GM06990 (cell line): ENCODE measurements around the gene NUP188.

Source experiments
- DNase-seq: peaks from one replicate; pipeline ENCODE4 v3.0.0-alpha.2; 2011; ENCODE audit not compliant: insufficient read length; ENCODE audit errors: extremely low read depth
- H3K27me3 ChIP-seq: replicated peaks from 2 replicates; pipeline ENCODE4 v1.6.0; 2011; ENCODE audit warnings: low read length; ENCODE audit not compliant: control insufficient read depth, insufficient read depth
- H3K36me3 ChIP-seq: 2 replicates; pipeline ENCODE4 v1.5.1; 2011; ENCODE audit warnings: low read length; ENCODE audit not compliant: control insufficient read depth, insufficient read depth
- H3K4me3 ChIP-seq: replicated peaks from 2 replicates; pipeline ENCODE4 v1.5.1; 2011; ENCODE audit warnings: low read depth, mild to moderate bottlenecking, control low read depth, low read length
- CTCF ChIP-seq: IDR thresholded peaks from 2 replicates; pipeline ENCODE4 v1.5.1; 2011; ENCODE audit warnings: low read length, control low read depth, mild to moderate bottlenecking, inconsistent platforms; ENCODE audit not compliant: insufficient read depth, poor library complexity, severe bottlenecking

NUP188 gene

GRCh38 chr9:128947527-128948301, at the start of gene NUP188, which contains the start of gene DOLK:
NUP188 (plus strand) TSS chr9:128947699; CDS start chr9:128947720, 21 bp downstream.
DOLK (minus strand) TSS chr9:128947603; CDS start chr9:128947303, 300 bp downstream.
- peak; percentile 94 for DNase-seq
- TF ChIP-seq CTCF, result no peak
- Histone ChIP-seq H3K36me3 (peaks cover 7% of the 10 kb centered on the region), H3K27me3 (no peaks in the 10 kb centered on the region), H3K4me3 (peak within 1 kb of the TSS; percentile 79)

- Histone ChIP-seq H3K36me3 (peaks cover 4% of the 10 kb centered on the region), H3K4me3 (no peak overlapping the region)
- no peak for TF ChIP-seq CTCF
These were observed 49.1 kb upstream of the NUP188 start for GRCh38 chr9:128898382-128898781.

GRCh38 chr9:128898845-128899565, 48.5 kb upstream of the NUP188 start:
- DNase-seq, result no peak
- H3K4me3 ChIP-seq, result no peak overlapping the region
- TF ChIP-seq CTCF, result no peak
- H3K27me3 ChIP-seq, result no peaks in the 10 kb centered on the region
- peaks cover 4% of the 10 kb centered on the region for H3K36me3 ChIP-seq

More at GRCh38 chr9:128898382-128898781, 49.1 kb upstream of the NUP188 start:
- no peaks in the 10 kb centered on the region for H3K27me3 ChIP-seq
- no peak for DNase-seq

GRCh38 chr9:128899566-128900322, 47.8 kb upstream of the NUP188 start:
- TF ChIP-seq CTCF, result no peak
- no peak overlapping the region for H3K4me3 ChIP-seq
- peaks cover 4% of the 10 kb centered on the region for H3K36me3 ChIP-seq
- no peaks in the 10 kb centered on the region for H3K27me3 ChIP-seq
- no peak for DNase-seq

- TF ChIP-seq CTCF, result no peak
- no peak overlapping the region for H3K4me3 ChIP-seq
- no peaks in the 10 kb centered on the region for H3K27me3 ChIP-seq
- DNase-seq, result no peak
- H3K36me3 ChIP-seq, result peaks cover 2% of the 10 kb centered on the region
These were observed 46.1 kb upstream of the NUP188 start for GRCh38 chr9:128901379-128901778.
